Body of pancreas (tissue), 4 donors: ENCODE data around the gene DMD. TPM values are rescaled to one million over a fixed set of nuclear protein-coding genes. Genes with fewer than 3 reads are reported as not detected.

Experiments used
- ATAC-seq: fragments of 150-250 bp; one replicate; pipeline ENCODE4 v1.9.1; 2016
- DNase-seq, 4 donors: peaks; one replicate each; pipeline ENCODE4 v3.0.0-alpha.2; 2019
- H3K27ac ChIP-seq, 4 donors: fragments of 200-600 bp; sonication (generic); 1 replicate in 3 of 4; 2 replicates in 1 of 4; pipeline versions ENCODE4 v1.5.1 to v1.6.1; 2016 to 2019; ENCODE audit warnings: mild to moderate bottlenecking in 1 of 4, mixed read lengths in 1 of 4, moderate library complexity in 1 of 4
- H3K27me3 ChIP-seq, 2 donors: fragments of 200-600 bp; sonication (generic); one replicate each; pipeline ENCODE4 v1.6.0; 2016; ENCODE audit warnings: mild to moderate bottlenecking in 1 of 2
- H3K36me3 ChIP-seq, 2 donors: fragments of 200-600 bp; sonication (generic); replicated peaks in 1 of 2; 2 replicates each; pipeline ENCODE4 v1.5.1; 2016; ENCODE audit warnings: low read depth in 2 of 2; ENCODE audit not compliant: insufficient read depth in 1 of 2
- H3K4me1 ChIP-seq: fragments of 200-600 bp; sonication (generic); one replicate; pipeline ENCODE4 v1.6.0; 2016
- H3K4me3 ChIP-seq, 2 donors: fragments of 200-600 bp; sonication (generic); 1 replicate in 1 of 2; 2 replicates in 1 of 2; pipeline ENCODE4 v1.5.1; 2016 to 2019
- H3K9me3 ChIP-seq, 3 donors: fragments of 200-600 bp; sonication (generic); 1 replicate in 2 of 3; 2 replicates in 1 of 3; pipeline ENCODE4 v1.5.1; 2016
- POLR2A ChIP-seq, 3 donors: fragments of 450-650 bp; IDR thresholded peaks; one replicate each; pipeline ENCODE4 v1.6.1; 2016; ENCODE audit warnings: antibody characterized with exemption in 3 of 3, mild to moderate bottlenecking in 2 of 3
- WGBS, 2 donors: methylation state at CpG; one replicate each; pipeline ENCODE4 v1.1.5; 2017; 5-methylcytosine and 5-hydroxymethylcytosine counted together
- intact Hi-C: fragments of 100-400 bp; cut with DNase I; formaldehyde crosslinking; loops from one replicate; pipeline ENCODE4 v1.15.1; 2023
- total RNA-seq, 2 donors: library from RNA; depleted of rRNA; stranded (reverse); fragments of >200 nt; gene quantifications; one replicate each; pipeline ENCODE4 v1.1.0, GENCODE V29; 2016
- TF ChIP-seq, protein P1 (sequence below), 7 experiments: fragments of 450-650 bp in 4 of 7; fragments of 200-600 bp in 3 of 7; sonication (generic) in 3 of 7; IDR thresholded peaks; one replicate each; pipeline ENCODE4 v1.5.1; 2016 to 2019; ENCODE audit warnings: antibody characterized with exemption in 7 of 7

Gene DMD
- total RNA-seq, 2 donors from 2014 or later: 28.5 to 38.6 TPM

DNA sequence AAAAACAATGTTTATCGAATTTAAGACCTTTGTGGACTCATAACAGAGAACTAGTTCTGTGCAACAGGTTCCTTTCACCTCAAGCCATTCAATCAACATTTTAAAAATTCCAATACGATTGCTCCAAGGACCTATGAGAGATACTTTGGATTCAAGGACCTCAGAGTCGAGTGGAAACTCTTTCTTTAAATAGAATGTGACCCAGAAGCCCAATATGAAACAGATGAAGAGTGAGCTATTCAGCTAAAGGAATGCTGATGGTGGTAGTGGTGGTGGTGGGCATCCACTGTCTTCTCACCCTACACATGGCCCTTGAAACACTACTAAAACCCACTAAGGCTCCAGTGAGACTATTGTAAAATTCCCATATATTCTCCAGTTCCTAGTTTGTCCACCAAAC, 257.2 kb downstream of the DMD start:
- 41 to 48% methylated on average over 3 of the region's 3 CpGs for WGBS, 2 donors
- intact Hi-C loops: no loop called here

DNA sequence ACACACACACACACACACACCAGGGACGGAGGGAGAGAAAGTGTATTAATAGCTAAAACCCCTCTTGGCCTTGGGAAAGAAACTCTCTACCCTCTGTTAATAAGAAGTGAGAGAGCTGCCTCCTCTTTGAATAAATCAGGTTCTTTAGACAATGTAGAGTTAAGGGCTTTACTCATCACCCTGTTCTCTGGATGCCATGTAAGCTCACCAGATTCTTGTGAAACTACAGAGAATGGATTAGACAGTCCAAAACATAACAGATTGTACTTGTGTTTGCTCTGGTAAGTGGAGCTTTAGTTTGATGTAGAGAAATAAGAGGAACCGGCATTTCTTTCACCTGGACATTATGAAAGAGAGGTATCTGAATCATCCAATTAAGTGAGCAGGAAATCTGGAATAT, 263.2 kb downstream of the DMD start:
- Histone ChIP-seq H3K4me3 (no peak overlapping the region), H3K9me3 (no peaks in the 10 kb centered on the region), H3K27me3 (no peaks in the 10 kb centered on the region), H3K36me3 (no peaks in the 10 kb centered on the region), H3K27ac (no peak overlapping the region), H3K4me1 (no peaks in the 10 kb centered on the region)
- intact Hi-C loops: no loop called here
- ATAC-seq (no peak), DNase-seq (no peak)
- TF ChIP-seq, protein P1, sequence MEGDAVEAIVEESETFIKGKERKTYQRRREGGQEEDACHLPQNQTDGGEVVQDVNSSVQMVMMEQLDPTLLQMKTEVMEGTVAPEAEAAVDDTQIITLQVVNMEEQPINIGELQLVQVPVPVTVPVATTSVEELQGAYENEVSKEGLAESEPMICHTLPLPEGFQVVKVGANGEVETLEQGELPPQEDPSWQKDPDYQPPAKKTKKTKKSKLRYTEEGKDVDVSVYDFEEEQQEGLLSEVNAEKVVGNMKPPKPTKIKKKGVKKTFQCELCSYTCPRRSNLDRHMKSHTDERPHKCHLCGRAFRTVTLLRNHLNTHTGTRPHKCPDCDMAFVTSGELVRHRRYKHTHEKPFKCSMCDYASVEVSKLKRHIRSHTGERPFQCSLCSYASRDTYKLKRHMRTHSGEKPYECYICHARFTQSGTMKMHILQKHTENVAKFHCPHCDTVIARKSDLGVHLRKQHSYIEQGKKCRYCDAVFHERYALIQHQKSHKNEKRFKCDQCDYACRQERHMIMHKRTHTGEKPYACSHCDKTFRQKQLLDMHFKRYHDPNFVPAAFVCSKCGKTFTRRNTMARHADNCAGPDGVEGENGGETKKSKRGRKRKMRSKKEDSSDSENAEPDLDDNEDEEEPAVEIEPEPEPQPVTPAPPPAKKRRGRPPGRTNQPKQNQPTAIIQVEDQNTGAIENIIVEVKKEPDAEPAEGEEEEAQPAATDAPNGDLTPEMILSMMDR (IDR thresholded peaks at IDR 0.05): no peak
- TF ChIP-seq POLR2A (IDR thresholded peaks at IDR 0.05): no peak
- WGBS, 2 donors: 53 to 67% methylated on average over 2 of the region's 2 CpGs

More for the DNA sequence above, 257.2 kb downstream of the DMD start:
- no peaks in the 10 kb centered on the region for H3K27me3 ChIP-seq
- no peak for ATAC-seq
- no peak overlapping the region for H3K27ac ChIP-seq
- no peaks in the 10 kb centered on the region for H3K36me3 ChIP-seq
- TF ChIP-seq, protein P1 (IDR thresholded peaks at IDR 0.05): no peak
- TF ChIP-seq POLR2A (IDR thresholded peaks at IDR 0.05): no peak
- no peaks in the 10 kb centered on the region for H3K9me3 ChIP-seq
- no peak for DNase-seq
- H3K4me1 ChIP-seq: no peaks in the 10 kb centered on the region
- H3K4me3 ChIP-seq: no peak overlapping the region

DNA sequence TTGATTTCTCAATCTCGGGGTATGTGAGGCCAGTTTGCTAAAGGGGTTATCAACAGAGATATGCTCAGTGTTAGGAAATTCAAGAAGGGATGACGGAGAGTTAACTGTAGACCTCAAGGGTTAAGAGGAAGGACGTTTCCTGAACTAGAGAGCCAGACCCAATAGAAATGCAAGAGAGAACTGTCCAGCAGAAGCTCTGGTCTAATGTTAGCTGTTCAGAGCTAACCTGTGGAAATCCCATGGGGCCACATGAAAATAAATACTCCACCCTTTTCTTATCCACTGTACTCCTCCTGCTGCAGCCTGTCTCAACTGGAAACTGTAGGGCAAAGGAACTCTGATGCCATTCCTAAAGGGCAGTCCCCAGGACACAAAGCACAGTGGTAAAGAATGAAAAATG, 274.3 kb downstream of the DMD start:
- intact Hi-C loops: no loop called here
- Histone ChIP-seq H3K27ac (no peak overlapping the region), H3K4me3 (no peak overlapping the region), H3K27me3 (no peaks in the 10 kb centered on the region), H3K9me3 (no peaks in the 10 kb centered on the region), H3K36me3 (no peaks in the 10 kb centered on the region), H3K4me1 (no peaks in the 10 kb centered on the region)
- TF ChIP-seq, protein P1 (IDR thresholded peaks at IDR 0.05): no peak
- no peak for TF ChIP-seq POLR2A (IDR thresholded peaks at IDR 0.05)
- WGBS, 2 donors: 20 to 31% methylated on average over 3 of the region's 3 CpGs
- ATAC-seq (no peak), DNase-seq (no peak)

DNA sequence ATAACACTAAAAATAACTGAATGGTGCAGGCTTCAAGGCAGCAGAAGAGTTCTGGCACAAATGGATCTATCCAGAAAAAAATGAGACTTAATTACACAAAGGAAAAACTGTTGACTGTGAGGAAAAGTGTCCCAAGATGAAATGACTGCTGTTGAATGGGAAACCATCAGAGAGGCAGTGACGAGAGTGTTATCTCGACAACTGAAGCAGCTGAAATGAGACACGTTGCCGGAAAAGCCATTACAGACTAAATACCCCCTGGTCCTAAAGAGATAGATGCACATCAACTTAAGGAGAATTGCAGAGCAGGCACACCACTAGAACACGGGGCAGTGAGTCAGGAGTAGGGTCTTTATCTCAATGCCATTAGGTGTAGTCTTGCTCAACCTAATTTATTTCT, 277.8 kb downstream of the DMD start:
- TF ChIP-seq, protein P1 (IDR thresholded peaks at IDR 0.05): no peak
- no peak for TF ChIP-seq POLR2A (IDR thresholded peaks at IDR 0.05)
- WGBS, 2 donors: 32 to 37% methylated on average over 5 of the region's 5 CpGs
- H3K27ac ChIP-seq: no peak overlapping the region
- ATAC-seq: no peak
- DNase-seq: no peak
- no peaks in the 10 kb centered on the region for H3K4me1 ChIP-seq
- H3K9me3 ChIP-seq: no peaks in the 10 kb centered on the region
- H3K4me3 ChIP-seq: no peak overlapping the region
- no peaks in the 10 kb centered on the region for H3K36me3 ChIP-seq
- intact Hi-C loops: no loop called here
- no peaks in the 10 kb centered on the region for H3K27me3 ChIP-seq

DNA sequence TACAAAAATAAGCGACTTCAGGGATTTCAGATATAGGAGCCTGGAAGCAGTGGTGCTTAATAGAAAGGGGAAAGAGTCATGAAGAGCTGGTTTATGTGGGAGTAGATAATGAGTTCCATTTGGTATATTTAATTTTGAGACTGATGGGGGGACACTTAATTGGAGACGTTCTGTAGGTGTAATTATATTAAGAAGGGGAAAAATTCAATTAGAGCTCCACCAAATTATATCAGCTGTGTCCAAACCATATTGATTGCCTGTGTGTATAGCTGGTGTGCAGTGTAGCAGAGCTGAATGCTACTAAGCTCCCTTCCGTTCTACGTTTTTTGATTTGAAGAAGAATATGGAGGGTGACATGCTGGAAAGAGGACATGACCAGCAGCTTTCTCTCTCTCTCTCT, 282.3 kb downstream of the DMD start:
- Histone ChIP-seq H3K4me3 (no peak overlapping the region), H3K36me3 (no peaks in the 10 kb centered on the region), H3K27me3 (no peaks in the 10 kb centered on the region), H3K27ac (no peak overlapping the region), H3K9me3 (no peaks in the 10 kb centered on the region), H3K4me1 (no peaks in the 10 kb centered on the region)
- TF ChIP-seq, protein P1 (IDR thresholded peaks at IDR 0.05): no peak
- TF ChIP-seq POLR2A (IDR thresholded peaks at IDR 0.05): no peak
- DNase-seq: no peak
- intact Hi-C loops: no loop called here
- 70% methylated on average over 4 of the region's 4 CpGs for WGBS, 2 donors
- ATAC-seq: no peak
